Superior temporal gyrus (tissue), 1 donor: Measurements from ENCODE around the gene CBLC.
"Not testable (repeated sequence)": the region's sequence is repeated elsewhere in the genome, so short reads cannot be mapped to it uniquely, and the experiment has no call there.

Source experiments
- DNase-seq: peaks from one replicate; pipeline ENCODE4 v3.0.0-alpha.2; 2016; ENCODE audit errors: extremely low spot score

The CBLC gene

GRCh38 chr19:44765033-44765948, 12.4 kb upstream of the CBLC start:
- DNase-seq: no peak

GRCh38 chr19:44765949-44766335, 11.7 kb upstream of the CBLC start:
- DNase-seq: no peak

- no peak for DNase-seq
Observed at GRCh38 chr19:44767295-44768180, 10.2 kb upstream of the CBLC start.

- DNase-seq: peak; percentile 87
Observed at GRCh38 chr19:44770550-44771257, 7.0 kb upstream of the CBLC start.

- not testable (repeated sequence) for DNase-seq
Observed at GRCh38 chr19:44772144-44772543, 5.5 kb upstream of the CBLC start.

- DNase-seq: no peak
Observed at GRCh38 chr19:44772959-44773358, 4.7 kb upstream of the CBLC start.

- DNase-seq: no peak
Observed at GRCh38 chr19:44775676-44776240, 1.9 kb upstream of the CBLC start.

GRCh38 chr19:44776402-44777096, 1.1 kb upstream of the CBLC start:
- no peak for DNase-seq

GRCh38 chr19:44779150-44779549, 1.5 kb downstream of the CBLC start:
- no peak for DNase-seq

GRCh38 chr19:44781694-44782093, 4.0 kb downstream of the CBLC start:
- DNase-seq: not testable (repeated sequence)

GRCh38 chr19:44782729-44783128, 5.0 kb downstream of the CBLC start:
- DNase-seq: no peak

- no peak for DNase-seq
Observed at GRCh38 chr19:44783545-44783944, 5.9 kb downstream of the CBLC start.

- DNase-seq: no peak
Observed at GRCh38 chr19:44785271-44785670, 7.6 kb downstream of the CBLC start.

GRCh38 chr19:44785993-44786392, 8.3 kb downstream of the CBLC start:
- no peak for DNase-seq

- DNase-seq: no peak
Observed at GRCh38 chr19:44788971-44789370, 11.3 kb downstream of the CBLC start.

- DNase-seq: no peak
Observed at GRCh38 chr19:44789943-44790483, 12.3 kb downstream of the CBLC start.

GRCh38 chr19:44792281-44792680, 14.6 kb downstream of the CBLC start:
- DNase-seq: no peak

GRCh38 chr19:44794610-44795009, 16.9 kb downstream of the CBLC start:
- DNase-seq: no peak

- DNase-seq: no peak
Observed at GRCh38 chr19:44795398-44795987, 17.8 kb downstream of the CBLC start.

GRCh38 chr19:44796701-44797115, 19.0 kb downstream of the CBLC start:
- DNase-seq: no peak
